HepG2 (cell line): ENCODE data around the gene IFNG-AS1. TPM values are rescaled to one million over a fixed set of nuclear protein-coding genes. Genes with fewer than 3 reads are reported as not detected.
A peak's percentile ranks its signal among the peaks of the same experiment; 100 is the strongest.

Experiments
- ATAC-seq: fragments of 200-7000 bp; cut with Tn5 transposase; 3 replicates; pipeline ENCODE4 v1.9.1; 2020; ENCODE audit warnings: mild to moderate bottlenecking, moderate library complexity
- BruUV-seq: library from RNA; stranded (reverse); fragments of 400-500 nt; replicated peaks from 2 replicates; lab custom pipeline; 2021; lab: Mats Ljungman, UMichigan
- CTCF ChIA-PET: fragments of 300-600 bp; formaldehyde crosslinking; extraction: SDS; loops from one replicate; lab custom pipeline; 2021; ENCODE audit warnings: low total read pairs, inconsistent platforms, low intra/inter-chr PET ratio; lab: Yijun Ruan, JAX
- POLR2A ChIA-PET: fragments of 350-600 bp; sonication (Branson Sonifier 250); formaldehyde crosslinking; loops from one replicate; lab custom pipeline; 2020; ENCODE audit warnings: antibody characterized with exemption, inconsistent platforms; lab: Yijun Ruan, JAX
- DNase-seq: peaks from one replicate; pipeline ENCODE4 v3.0.0-alpha.2; 2015; ENCODE audit warnings: low spot score
- FAIRE-seq: peaks from 3 replicates; lab custom pipeline; 2011; peaks lifted over from hg19 to GRCh38; lab: Jason Lieb, UNC
- H2AFZ ChIP-seq: one replicate; pipeline ENCODE4 v1.6.1; 2011; ENCODE audit warnings: low read length, inconsistent platforms
- H3K27ac ChIP-seq: fragments of 300-600 bp; 3 replicates; pipeline ENCODE4 v1.8.0; 2011; ENCODE audit warnings: mixed run types, mild to moderate bottlenecking, mixed read lengths, low read length, inconsistent platforms; ENCODE audit not compliant: insufficient read depth; ENCODE audit errors: extremely low read length
- H3K27me3 ChIP-seq, 2 experiments: fragments of 200-600 bp in 1 of 2; 2 replicates in 1 of 2; 3 replicates in 1 of 2; pipeline versions ENCODE4 v1.6.0 to v1.8.0; 2011; ENCODE audit warnings: low read length in 2 of 2, mild to moderate bottlenecking in 2 of 2, moderate library complexity in 2 of 2, inconsistent platforms in 1 of 2; ENCODE audit not compliant: insufficient read depth in 2 of 2, control insufficient read depth in 1 of 2
- H3K36me3 ChIP-seq, 2 experiments: fragments of 200-600 bp in 1 of 2; replicated peaks in 1 of 2; 2 replicates in 1 of 2; 3 replicates in 1 of 2; pipeline versions ENCODE4 v1.5.1 to v1.8.0; 2011; ENCODE audit warnings: low read length in 2 of 2, inconsistent platforms in 1 of 2; ENCODE audit not compliant: insufficient read depth in 2 of 2, control insufficient read depth in 1 of 2
- H3K4me1 ChIP-seq: 2 replicates; pipeline ENCODE4 v1.5.1; 2012; ENCODE audit warnings: low read length, inconsistent platforms; ENCODE audit not compliant: insufficient read depth
- H3K4me2 ChIP-seq: 2 replicates; pipeline ENCODE4 v1.6.0; 2011; ENCODE audit warnings: low read depth, low read length, inconsistent platforms
- H3K4me3 ChIP-seq, 3 experiments: fragments of 200-600 bp in 1 of 3; sonication (generic), shearing (Covaris generic) in 1 of 3; replicated peaks in 1 of 3; 2 replicates each; pipeline ENCODE4 v1.5.1; 2011 to 2016; ENCODE audit warnings: low read length in 3 of 3, inconsistent platforms in 2 of 3, low read depth in 2 of 3, mild to moderate bottlenecking in 2 of 3, control low read depth in 1 of 3, mixed read lengths in 1 of 3; ENCODE audit not compliant: insufficient read depth in 1 of 3
- H3K79me2 ChIP-seq: one replicate; pipeline ENCODE4 v1.6.1; 2011; ENCODE audit warnings: low read length, inconsistent platforms; ENCODE audit not compliant: insufficient read depth
- H3K9ac ChIP-seq: 2 replicates; pipeline ENCODE4 v1.6.0; 2011; ENCODE audit warnings: mild to moderate bottlenecking, low read depth, low read length, inconsistent platforms; ENCODE audit not compliant: insufficient read depth
- H3K9me3 ChIP-seq: 2 replicates; pipeline ENCODE4 v1.5.1; 2012; ENCODE audit warnings: mild to moderate bottlenecking, low read length
- H4K20me1 ChIP-seq: 2 replicates; pipeline ENCODE4 v1.6.0; 2011; ENCODE audit warnings: inconsistent platforms, mild to moderate bottlenecking, low read length, moderate library complexity; ENCODE audit not compliant: insufficient read depth
- ARID3A ChIP-seq: IDR thresholded peaks from 2 replicates; pipeline ENCODE4 v1.6.1; 2012; ENCODE audit warnings: low read depth, low read length, improper control_type of control experiment
- FIP1L1 ChIP-seq: fragments of 200-400 bp; formaldehyde crosslinking; IDR thresholded peaks from 2 replicates; pipeline ENCODE4 v1.6.1; 2018; ENCODE audit warnings: low read depth, mild to moderate bottlenecking, low read length, moderate library complexity, borderline replicate concordance; ENCODE audit not compliant: insufficient read depth
- KLF6 ChIP-seq: IDR thresholded peaks from 2 replicates; pipeline ENCODE4 v1.8.0; 2016; ENCODE audit warnings: missing biosample characterization, missing genetic modification reagents
- RBFOX2 ChIP-seq: fragments of 200-400 bp; formaldehyde crosslinking; IDR thresholded peaks from 2 replicates; pipeline ENCODE4 v1.6.1; 2017; ENCODE audit warnings: low read depth, mild to moderate bottlenecking, low read length
- ZBTB40 ChIP-seq, 2 experiments: fragments of 450-650 bp in 1 of 2; sonication (generic) in 1 of 2; formaldehyde crosslinking in 1 of 2; IDR thresholded peaks; 2 replicates each; pipeline versions ENCODE4 v1.6.1 to v1.8.0; 2016 to 2022; ENCODE audit warnings: antibody characterized with exemption in 1 of 2, mild to moderate bottlenecking in 1 of 2, missing genetic modification reagents in 1 of 2
- ZNF12 ChIP-seq: sonication (generic); formaldehyde crosslinking; IDR thresholded peaks from 2 replicates; pipeline ENCODE4 v1.5.0; 2020; ENCODE audit warnings: missing genetic modification reagents
- ZNF354B ChIP-seq: sonication (generic); formaldehyde crosslinking; IDR thresholded peaks from 2 replicates; pipeline ENCODE4 v1.8.0; 2022; ENCODE audit warnings: mild to moderate bottlenecking, missing genetic modification reagents
- ZNF660 ChIP-seq: sonication (generic); formaldehyde crosslinking; IDR thresholded peaks from 2 replicates; pipeline ENCODE4 v1.5.1; 2020; ENCODE audit warnings: mild to moderate bottlenecking, low read depth, missing genetic modification reagents, borderline replicate concordance
- WGBS: methylation state at CpG from one replicate; pipeline ENCODE4 v1.1.6; 2017; ENCODE audit warnings: low lambda C conversion rate; 5-methylcytosine and 5-hydroxymethylcytosine counted together
- in situ Hi-C: cut with HindIII; loops from 2 replicates; pipeline ENCODE4 v1.10.0; 2017; ENCODE audit warnings: low pct_unique_long_range_greater_than_20kb; ENCODE audit not compliant: extremely low pct_ligation_motif_present
- intact Hi-C: fragments of 100-400 bp; cut with micrococcal nuclease; formaldehyde crosslinking; loops from one replicate; pipeline ENCODE4 v1.10.0; 2022; ENCODE audit not compliant: unreplicated experiment
- polyA plus RNA-seq, 8 experiments: library from polyadenylated mRNA; depleted of rRNA in 3 of 8; stranded (reverse) in 7 of 8; unstranded in 1 of 8; fragments of >200 nt; fragmentation: Illumina TruSeq in 4 of 8; extraction: Trizol in 4 of 8; gene quantifications; 2 replicates each; pipeline versions ENCODE4 v1.2.1 to v1.2.3, GENCODE V29; 2011 to 2016; ENCODE audit warnings: low read depth in 4 of 8, missing spikeins in 1 of 8, mixed read lengths in 1 of 8; ENCODE audit not compliant: insufficient read depth in 1 of 8
- total RNA-seq, 5 experiments: library from RNA; depleted of rRNA; stranded (reverse); fragments of >200 nt; fragmentation: Illumina TruSeq; extraction: Trizol; gene quantifications; 2 replicates each; pipeline ENCODE4 v1.2.3, GENCODE V29; 2016; ENCODE audit warnings: low read depth in 1 of 5
- TF ChIP-seq, protein P1 (sequence below): sonication (generic); formaldehyde crosslinking; IDR thresholded peaks from 2 replicates; pipeline ENCODE4 v1.8.1; 2023; ENCODE audit warnings: mild to moderate bottlenecking, missing genetic modification reagents

The IFNG-AS1 gene
- total and polyA plus RNA-seq, 2 of the 13 experiments (the other 11 are each of a cell fraction or from before 2014, with no cell fraction given): not detected

- H3K27ac ChIP-seq: no peak overlapping the region
- WGBS: 14% methylated on average over 5 of the region's 5 CpGs
- TF ChIP-seq ZNF12 (CRISPR knock-in tag): no peak
- TF ChIP-seq ARID3A: peak; percentile 83
- no peak for TF ChIP-seq KLF6 (CRISPR knock-in tag)
- TF ChIP-seq FIP1L1: no peak
- TF ChIP-seq ZBTB40 (IDR thresholded peaks at IDR 0.05): no peak
- TF ChIP-seq ZBTB40 (CRISPR knock-in tag; IDR thresholded peaks at IDR 0.05): no peak
- TF ChIP-seq, protein P1, sequence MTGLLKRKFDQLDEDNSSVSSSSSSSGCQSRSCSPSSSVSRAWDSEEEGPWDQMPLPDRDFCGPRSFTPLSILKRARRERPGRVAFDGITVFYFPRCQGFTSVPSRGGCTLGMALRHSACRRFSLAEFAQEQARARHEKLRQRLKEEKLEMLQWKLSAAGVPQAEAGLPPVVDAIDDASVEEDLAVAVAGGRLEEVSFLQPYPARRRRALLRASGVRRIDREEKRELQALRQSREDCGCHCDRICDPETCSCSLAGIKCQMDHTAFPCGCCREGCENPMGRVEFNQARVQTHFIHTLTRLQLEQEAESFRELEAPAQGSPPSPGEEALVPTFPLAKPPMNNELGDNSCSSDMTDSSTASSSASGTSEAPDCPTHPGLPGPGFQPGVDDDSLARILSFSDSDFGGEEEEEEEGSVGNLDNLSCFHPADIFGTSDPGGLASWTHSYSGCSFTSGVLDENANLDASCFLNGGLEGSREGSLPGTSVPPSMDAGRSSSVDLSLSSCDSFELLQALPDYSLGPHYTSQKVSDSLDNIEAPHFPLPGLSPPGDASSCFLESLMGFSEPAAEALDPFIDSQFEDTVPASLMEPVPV (CRISPR knock-in tag): no peak
- TF ChIP-seq RBFOX2: no peak
- TF ChIP-seq ZNF660: no peak
- TF ChIP-seq ZNF354B (CRISPR knock-in tag): no peak
Observed at GRCh38 chr12:67943141-67943892, 45.9 kb upstream of the IFNG-AS1 start.

More at GRCh38 chr12:67943141-67943892, 45.9 kb upstream of the IFNG-AS1 start:
- FAIRE-seq: peak; percentile 53
- Histone ChIP-seq H2AFZ (no peak overlapping the region), H3K9ac (no peak overlapping the region), H3K4me3 (no peak overlapping the region), H3K4me2 (no peak overlapping the region), H3K79me2 (no peaks in the 10 kb centered on the region), H3K9me3 (no peaks in the 10 kb centered on the region), H3K36me3 (no peaks in the 10 kb centered on the region), H3K27me3 (peaks cover 0 to 12% of the 10 kb centered on the region in 2 experiments; a peak in 3 of 5 replicates), H4K20me1 (no peaks in the 10 kb centered on the region), H3K4me1 (no peaks in the 10 kb centered on the region)
- in situ Hi-C loops (loop anchor here (5.0 kb wide), 1 partner anchor 586 kb away; no protein-coding TSS in a partner anchor), intact Hi-C loops (loop anchor here (1.0 to 5.0 kb wide), 4 partner anchors 293 to 783 kb away; no protein-coding TSS in a partner anchor)
- BruUV-seq: no TSS peak
- ATAC-seq: peak; percentile 76
- ChIA-PET POLR2A (no interaction called here), CTCF (interaction anchor here (2.6 kb wide), 1 partner anchor 587 kb away, joined by 19 read pairs; no protein-coding TSS in a partner anchor)
- peak; percentile 46 for DNase-seq
